ENCODE measurements around the gene PRKG2.

- TF ChIP-seq, protein P1, sequence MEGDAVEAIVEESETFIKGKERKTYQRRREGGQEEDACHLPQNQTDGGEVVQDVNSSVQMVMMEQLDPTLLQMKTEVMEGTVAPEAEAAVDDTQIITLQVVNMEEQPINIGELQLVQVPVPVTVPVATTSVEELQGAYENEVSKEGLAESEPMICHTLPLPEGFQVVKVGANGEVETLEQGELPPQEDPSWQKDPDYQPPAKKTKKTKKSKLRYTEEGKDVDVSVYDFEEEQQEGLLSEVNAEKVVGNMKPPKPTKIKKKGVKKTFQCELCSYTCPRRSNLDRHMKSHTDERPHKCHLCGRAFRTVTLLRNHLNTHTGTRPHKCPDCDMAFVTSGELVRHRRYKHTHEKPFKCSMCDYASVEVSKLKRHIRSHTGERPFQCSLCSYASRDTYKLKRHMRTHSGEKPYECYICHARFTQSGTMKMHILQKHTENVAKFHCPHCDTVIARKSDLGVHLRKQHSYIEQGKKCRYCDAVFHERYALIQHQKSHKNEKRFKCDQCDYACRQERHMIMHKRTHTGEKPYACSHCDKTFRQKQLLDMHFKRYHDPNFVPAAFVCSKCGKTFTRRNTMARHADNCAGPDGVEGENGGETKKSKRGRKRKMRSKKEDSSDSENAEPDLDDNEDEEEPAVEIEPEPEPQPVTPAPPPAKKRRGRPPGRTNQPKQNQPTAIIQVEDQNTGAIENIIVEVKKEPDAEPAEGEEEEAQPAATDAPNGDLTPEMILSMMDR (IDR thresholded peaks at IDR 0.05) = no peak
- TF ChIP-seq POLR2A (IDR thresholded peaks at IDR 0.05) = no peak
Observed at GRCh38 chr4:81258841-81259550, 44.0 kb upstream of the PRKG2 start.

Measured in esophagus squamous epithelium (tissue), 4 donors.